ENCODE data around the gene ZDHHC18. TPM values are rescaled to one million over a fixed set of nuclear protein-coding genes. Genes with fewer than 3 reads are reported as not detected.

ZDHHC18 gene
- total and polyA plus RNA-seq, 2 of the 8 experiments (the other 6 are each of a cell fraction or from before 2014, with no cell fraction given): 29.7 to 49.8 TPM

DNA sequence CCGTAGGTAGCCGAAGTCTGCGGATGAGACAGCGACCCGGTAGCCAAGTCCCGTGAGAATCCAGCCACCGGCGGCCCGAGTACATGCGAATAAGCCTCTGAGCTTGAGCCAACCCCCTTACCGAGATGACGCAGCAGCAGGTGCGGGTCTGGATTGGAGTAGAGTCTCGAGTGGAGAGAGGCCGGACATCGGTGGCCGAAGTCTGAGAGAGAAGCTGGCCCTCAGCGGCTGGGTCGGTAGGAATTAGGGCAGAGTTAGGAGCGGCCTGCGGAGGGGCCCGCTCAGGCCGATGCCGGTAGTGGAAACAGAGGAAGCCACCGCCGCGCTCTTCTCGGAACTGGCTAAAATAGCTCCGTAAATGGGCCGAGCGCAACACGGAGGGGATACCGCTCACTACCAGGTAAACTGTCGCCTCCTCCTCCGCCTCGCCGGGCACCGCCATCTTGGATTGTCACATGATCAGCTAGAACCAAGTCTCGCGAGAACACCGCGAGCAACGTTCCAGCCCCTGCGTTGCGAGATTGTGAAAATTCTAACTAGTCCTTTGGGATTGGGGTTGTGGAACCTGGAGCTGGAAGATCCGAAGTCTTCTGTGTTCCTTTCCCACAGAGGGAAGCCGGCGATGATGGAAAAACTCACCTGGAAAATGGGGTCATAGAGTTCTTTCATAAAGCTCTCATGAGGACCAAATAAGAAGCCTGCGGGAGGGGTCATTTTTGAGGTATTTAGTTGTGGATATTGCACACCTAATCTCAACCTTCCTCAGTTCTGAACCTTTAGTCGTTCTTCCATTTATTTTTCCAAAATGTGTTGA, 73.7 kb downstream of the ZDHHC18 start, which contains the start of gene GPATCH3 (continued):
- TF ChIP-seq SIN3A (conservative IDR thresholded peaks at IDR 0.05 in 1 of 2, IDR thresholded peaks at IDR 0.05 in 1 of 2; ENCODE audit: low read depth in 1 of 2, low read length in 2 of 2) (peak; percentile 96 to 97), SIRT6 (IDR thresholded peaks at IDR 0.05; ENCODE audit: low read length) (no peak), CTCF (IDR thresholded peaks at IDR 0.05; ENCODE audit: control extremely low read depth in 1 of 3, insufficient read depth in 1 of 3, low read depth in 1 of 3, low read length in 3 of 3) (no peak), SP2 (IDR thresholded peaks at IDR 0.05; ENCODE audit: low read length) (no peak), ZNF274 (IDR thresholded peaks at IDR 0.05; ENCODE audit: borderline replicate concordance, extremely low read depth, low read length) (no peak), CHD2 (IDR thresholded peaks at IDR 0.05; ENCODE audit: low read length) (peak; percentile 99), CBX5 (IDR thresholded peaks at IDR 0.05; ENCODE audit: low read depth, low read length) (no peak), CREB1 (IDR thresholded peaks at IDR 0.05) (no peak), BRCA1 (IDR thresholded peaks at IDR 0.05; ENCODE audit: low read depth, low read length) (peak; percentile 96), JUND (IDR thresholded peaks at IDR 0.05; ENCODE audit: low read length) (0 out of 2 replicates have a peak, but pooled peaks have one; percentile 16), JUN (IDR thresholded peaks at IDR 0.05; ENCODE audit: low read depth, low read length) (no peak), RBBP5 (IDR thresholded peaks at IDR 0.05; ENCODE audit: borderline replicate concordance, low read depth, low read length) (0 out of 2 replicates have a peak, but pooled peaks have one; percentile 52), GTF2F1 (IDR thresholded peaks at IDR 0.05; ENCODE audit: borderline replicate concordance, low read depth, low read length) (no peak), PHF8 (conservative IDR thresholded peaks at IDR 0.05; ENCODE audit: low read depth, low read length) (peak; percentile 97)

Data from H1 (cell line).